ENCODE results near the gene CACNA1B. TPM values are rescaled to one million over a fixed set of nuclear protein-coding genes. Genes with fewer than 3 reads are reported as not detected.
"Not testable (repeated sequence)": the region's sequence is repeated elsewhere in the genome, so short reads cannot be mapped to it uniquely, and the experiment has no call there.

CACNA1B gene
- total and polyA plus RNA-seq, 2 of the 4 experiments (the other 2 are of a cell fraction): 0.02 TPM; not detected in 1

DNA sequence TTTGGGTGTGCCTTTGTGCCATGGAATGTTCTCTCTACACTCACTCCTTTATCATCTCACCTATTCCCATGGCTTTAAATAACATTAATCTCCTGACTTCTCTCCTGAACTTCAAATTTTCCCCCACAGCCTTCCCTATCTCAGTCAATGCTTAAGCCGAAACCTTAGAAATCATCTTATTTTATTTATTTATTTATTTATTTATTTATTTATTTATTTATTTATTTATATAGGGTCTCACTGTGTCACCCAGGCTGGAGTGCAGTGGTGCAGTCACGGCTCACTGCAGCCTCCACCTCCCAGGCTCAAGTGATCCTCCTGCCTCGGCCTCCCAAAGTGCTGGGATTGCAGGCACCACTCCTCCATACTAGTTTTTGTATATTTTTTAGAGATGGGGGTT, 229.5 kb downstream of the CACNA1B start:
- H4K5ac ChIP-seq (ENCODE audit: low read depth, low read length); POLR2A ChIA-PET (ENCODE audit: unreplicated experiment); H3K56ac ChIP-seq (ENCODE audit: extremely low read depth, insufficient read depth, low read length); H3K4me1 ChIP-seq (ENCODE audit: control insufficient read depth, insufficient read depth, low read length); H2AFZ ChIP-seq (replicated peaks; ENCODE audit: low read length, poor library complexity); H2BK20ac ChIP-seq (ENCODE audit: low read depth, low read length); BruUV-seq (replicated peaks); H3K14ac ChIP-seq (replicated peaks; ENCODE audit: low read depth, low read length); H2BK120ac ChIP-seq (ENCODE audit: low read depth, low read length); H4K91ac ChIP-seq (ENCODE audit: insufficient read depth, low read depth, low read length); intact Hi-C loops (cut with micrococcal nuclease); H3K4me2 ChIP-seq (ENCODE audit: low read depth, low read length); H2AK5ac ChIP-seq (ENCODE audit: low read depth, low read length); dilution Hi-C loops (cut with HindIII; ENCODE audit: low sequenced_read_pairs, unreplicated experiment); H3K23ac ChIP-seq (ENCODE audit: low read depth, low read length); DNase-seq; H3K18ac ChIP-seq (ENCODE audit: low read depth, low read length); CTCF ChIA-PET; H3K9ac ChIP-seq (ENCODE audit: low read depth, low read length); H3K9me1 ChIP-seq (ENCODE audit: insufficient read depth, low read length); H4K8ac ChIP-seq (ENCODE audit: low read depth in 2 of 2, low read length in 2 of 2); H3K4ac ChIP-seq (ENCODE audit: low read depth, low read length); H2BK15ac ChIP-seq (ENCODE audit: low read depth, low read length); H2BK5ac ChIP-seq (ENCODE audit: low read depth, low read length, poor library complexity, severe bottlenecking); H2AK9ac ChIP-seq (replicated peaks; ENCODE audit: low read depth, low read length, poor library complexity); in situ Hi-C loops (cut with MboI; ENCODE audit: low sequenced_read_pairs); H3K36me3 ChIP-seq (ENCODE audit: control insufficient read depth, insufficient read depth, low read length); H3K4me3 ChIP-seq (ENCODE audit: insufficient read depth, low read depth, low read length); H3K79me1 ChIP-seq (ENCODE audit: low read depth in 1 of 2, low read length in 2 of 2); H4K20me1 ChIP-seq (ENCODE audit: insufficient read depth, low read length); H3K27ac ChIP-seq (ENCODE audit: insufficient read depth, low read length); H3K27me3 ChIP-seq (ENCODE audit: control insufficient read depth, insufficient read depth, low read length); ATAC-seq (ENCODE audit: low read depth): not testable (repeated sequence)
- no CpG with 5 or more reads among the region's 3 CpGs for WGBS, 2 experiments (ENCODE audit: extremely low coverage in 2 of 2, insufficient read length in 1 of 2)
- peaks cover 49% of the 10 kb centered on the region for H3K9me3 ChIP-seq (ENCODE audit: control insufficient read depth, insufficient read depth, low read length)

All from IMR-90 (cell line).